ENCODE results near the gene METRN.
A peak's percentile ranks its signal among the peaks of the same experiment; 100 is the strongest.

The METRN gene

GRCh38 chr16:725041-725376 is 10.1 kb downstream of the METRN start:
- H3K27me3 ChIP-seq, result peaks cover 0 to 42% (median 0%) of the 10 kb centered on the region in 11 experiments; a peak in 7 of 22 replicates
- H3K9me3 ChIP-seq (replicated peaks in 1 of 11), result no peaks in the 10 kb centered on the region
- no peak overlapping the region; a peak in 1 of 20 replicates for H3K4me3 ChIP-seq
- peaks cover 43 to 75% (median 65%) of the 10 kb centered on the region in 11 experiments; a peak in 21 of 22 replicates for H4K20me1 ChIP-seq
- H3K27ac ChIP-seq, result no peak overlapping the region
- peaks cover 2 to 11% (median 8%) of the 10 kb centered on the region in 11 experiments; a peak in 13 of 22 replicates for H3K36me3 ChIP-seq
- H3K4me1 ChIP-seq, result peaks cover 36 to 85% (median 81%) of the 10 kb centered on the region in 10 experiments
- H3K4me2 ChIP-seq, result peak overlapping the region in 9 of 11 experiments; percentile 52 to 100 (median 100); a peak in 17 of 22 replicates
- TF ChIP-seq Cebpa-rat (IDR thresholded peaks at IDR 0.05), result no peak
- peak overlapping the region in 2 of 11 experiments; percentile 11 to 48; a peak in 1 of 22 replicates for H3K9ac ChIP-seq

GRCh38 chr16:725463-726187 is 10.7 kb downstream of the METRN start:
- Histone ChIP-seq H3K9me3 (replicated peaks in 1 of 11) (no peaks in the 10 kb centered on the region), H3K4me3 (peak overlapping the region in 1 of 10 experiments; percentile 74; a peak in 1 of 20 replicates), H3K4me1 (peaks cover 30 to 79% (median 75%) of the 10 kb centered on the region in 10 experiments), H3K27me3 (peaks cover 0 to 42% (median 0%) of the 10 kb centered on the region in 11 experiments; a peak in 7 of 22 replicates), H3K4me2 (peak overlapping the region; percentile 93 to 100 (median 100); a peak in 19 of 22 replicates), H3K9ac (peak overlapping the region in 1 of 11 experiments; percentile 48; a peak in 4 of 22 replicates), H3K36me3 (peaks cover 8 to 17% (median 13%) of the 10 kb centered on the region in 11 experiments; a peak in 17 of 22 replicates), H4K20me1 (peaks cover 44 to 78% (median 71%) of the 10 kb centered on the region in 11 experiments; a peak in 21 of 22 replicates), H3K27ac (no peak overlapping the region)
- no peak for TF ChIP-seq Cebpa-rat (IDR thresholded peaks at IDR 0.05)

- Histone ChIP-seq H3K9me3 (replicated peaks in 1 of 11) (no peaks in the 10 kb centered on the region), H3K4me1 (peaks cover 29 to 79% (median 75%) of the 10 kb centered on the region in 10 experiments), H3K27ac (no peak overlapping the region), H3K27me3 (peaks cover 0 to 42% (median 0%) of the 10 kb centered on the region in 11 experiments; a peak in 7 of 22 replicates), H3K4me2 (peak overlapping the region; percentile 93 to 100 (median 100)), H3K9ac (peak overlapping the region in 3 of 11 experiments; percentile 7 to 50 (median 48); a peak in 5 of 22 replicates), H4K20me1 (peaks cover 44 to 82% (median 76%) of the 10 kb centered on the region in 11 experiments; a peak in 21 of 22 replicates), H3K36me3 (peaks cover 10 to 22% (median 18%) of the 10 kb centered on the region in 11 experiments; a peak in 19 of 22 replicates), H3K4me3 (peak overlapping the region in 6 of 10 experiments; percentile 70 to 75 (median 73); a peak in 5 of 20 replicates)
- TF ChIP-seq Cebpa-rat (IDR thresholded peaks at IDR 0.05), result no peak
Observed at GRCh38 chr16:726188-726437, 11.2 kb downstream of the METRN start.

- Histone ChIP-seq H4K20me1 (peaks cover 42 to 82% (median 77%) of the 10 kb centered on the region in 11 experiments; a peak in 21 of 22 replicates), H3K27me3 (peaks cover 0 to 42% (median 0%) of the 10 kb centered on the region in 11 experiments; a peak in 7 of 22 replicates), H3K27ac (peak within 1 kb of the TSS; percentile 58 to 83 (median 74); a peak in 21 of 22 replicates), H3K4me1 (peaks cover 26 to 80% (median 75%) of the 10 kb centered on the region in 10 experiments), H3K4me3 (peak within 1 kb of the TSS; percentile 67 to 78 (median 73)), H3K9me3 (replicated peaks in 1 of 11) (no peaks in the 10 kb centered on the region), H3K4me2 (peak within 1 kb of the TSS; percentile 96 to 100 (median 100)), H3K36me3 (peaks cover 16 to 27% (median 23%) of the 10 kb centered on the region in 11 experiments; a peak in 20 of 22 replicates), H3K9ac (peak within 1 kb of the TSS; percentile 73 to 84 (median 82))
- no peak for TF ChIP-seq Cebpa-rat (IDR thresholded peaks at IDR 0.05)
Observed at GRCh38 chr16:726438-727290, 11.7 kb downstream of the METRN start, which contains the start of the genes CCDC78 and HAGHL. CCDC78 (minus strand) TSS chr16:726443; CDS start chr16:726367, 76 bp downstream. HAGHL (plus strand) TSS chr16:727106; CDS start chr16:727510, 404 bp downstream.

- TF ChIP-seq Cebpa-rat (IDR thresholded peaks at IDR 0.05), result no peak
- H3K4me1 ChIP-seq, result peaks cover 20 to 80% (median 74%) of the 10 kb centered on the region in 10 experiments
- H4K20me1 ChIP-seq, result peaks cover 36 to 81% (median 69%) of the 10 kb centered on the region in 11 experiments; a peak in 21 of 22 replicates
- peak overlapping the region; percentile 58 to 83 (median 74); a peak in 21 of 22 replicates for H3K27ac ChIP-seq
- H3K4me3 ChIP-seq, result peak overlapping the region; percentile 67 to 78 (median 73)
- H3K4me2 ChIP-seq, result peak overlapping the region; percentile 96 to 100 (median 100)
- H3K27me3 ChIP-seq, result peaks cover 0 to 42% (median 0%) of the 10 kb centered on the region in 11 experiments; a peak in 7 of 22 replicates
- H3K9ac ChIP-seq, result peak overlapping the region; percentile 73 to 84 (median 82)
- no peaks in the 10 kb centered on the region for H3K9me3 ChIP-seq (replicated peaks in 1 of 11)
- peaks cover 22 to 35% (median 30%) of the 10 kb centered on the region in 11 experiments; a peak in 21 of 22 replicates for H3K36me3 ChIP-seq
Observed at GRCh38 chr16:727291-727977, 12.5 kb downstream of the METRN start.

GRCh38 chr16:728131-728889 is 13.4 kb downstream of the METRN start:
- H3K4me1 ChIP-seq, result peaks cover 11 to 80% (median 67%) of the 10 kb centered on the region in 10 experiments; a peak in 19 of 20 replicates
- peak overlapping the region; percentile 67 to 78 (median 73); a peak in 19 of 20 replicates for H3K4me3 ChIP-seq
- H3K27me3 ChIP-seq, result peaks cover 0 to 34% (median 0%) of the 10 kb centered on the region in 11 experiments; a peak in 7 of 22 replicates
- H3K9me3 ChIP-seq (replicated peaks in 1 of 11), result no peaks in the 10 kb centered on the region
- peak overlapping the region in 3 of 11 experiments; percentile 77 to 83 (median 80); a peak in 6 of 22 replicates for H3K27ac ChIP-seq
- peak overlapping the region; percentile 96 to 100 (median 100) for H3K4me2 ChIP-seq
- TF ChIP-seq Cebpa-rat (IDR thresholded peaks at IDR 0.05), result no peak
- H3K9ac ChIP-seq, result peak overlapping the region in 10 of 11 experiments; percentile 42 to 84 (median 80); a peak in 15 of 22 replicates
- H3K36me3 ChIP-seq, result peaks cover 31 to 44% (median 39%) of the 10 kb centered on the region in 11 experiments
- peaks cover 28 to 80% (median 66%) of the 10 kb centered on the region in 11 experiments; a peak in 21 of 22 replicates for H4K20me1 ChIP-seq
